ENCODE measurements around the gene LHPP.

The LHPP gene

DNA sequence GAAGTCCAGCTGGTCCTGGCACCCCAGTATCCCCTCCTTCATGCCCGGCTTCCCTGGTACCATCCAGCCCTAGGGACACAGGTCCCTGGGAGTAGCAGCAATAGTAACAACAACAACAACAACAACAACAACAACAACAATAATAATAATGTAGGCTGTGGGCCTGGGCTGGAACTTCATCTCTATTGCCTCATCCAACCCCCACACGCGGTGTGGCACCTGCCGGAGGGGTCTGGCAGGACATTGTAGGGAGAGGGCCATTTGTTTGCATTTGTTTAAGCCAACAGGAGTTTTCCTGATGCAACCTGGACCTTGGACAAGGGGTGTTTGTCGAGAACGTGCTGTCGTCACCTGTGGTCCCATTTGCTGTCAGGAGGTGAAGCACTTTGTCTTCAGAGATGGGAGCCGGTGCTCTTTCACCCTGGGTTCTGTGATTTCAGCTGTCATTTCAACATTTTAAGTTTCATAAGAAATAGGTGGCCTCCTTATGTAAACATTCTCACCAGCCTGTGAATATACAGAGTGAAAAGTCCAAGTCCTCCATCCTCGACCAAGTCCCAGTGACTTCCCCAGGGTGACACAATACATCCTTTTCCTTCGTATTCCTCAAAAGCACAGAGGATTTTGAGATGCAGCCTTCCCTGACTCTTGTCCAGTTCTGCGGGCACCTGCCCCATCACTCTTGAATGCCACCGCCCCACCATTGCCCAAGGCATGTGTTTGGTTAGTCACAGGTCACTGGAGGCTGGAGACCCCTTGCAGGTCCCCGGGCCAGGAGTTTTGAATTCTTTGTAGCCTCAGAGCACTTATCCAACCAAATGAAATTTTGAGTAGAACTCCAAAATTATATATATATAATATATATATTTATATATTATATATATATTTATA lies 9.2 kb downstream of the LHPP start:
- no peak for DNase-seq (ENCODE audit: low read depth in 2 of 2)

DNA sequence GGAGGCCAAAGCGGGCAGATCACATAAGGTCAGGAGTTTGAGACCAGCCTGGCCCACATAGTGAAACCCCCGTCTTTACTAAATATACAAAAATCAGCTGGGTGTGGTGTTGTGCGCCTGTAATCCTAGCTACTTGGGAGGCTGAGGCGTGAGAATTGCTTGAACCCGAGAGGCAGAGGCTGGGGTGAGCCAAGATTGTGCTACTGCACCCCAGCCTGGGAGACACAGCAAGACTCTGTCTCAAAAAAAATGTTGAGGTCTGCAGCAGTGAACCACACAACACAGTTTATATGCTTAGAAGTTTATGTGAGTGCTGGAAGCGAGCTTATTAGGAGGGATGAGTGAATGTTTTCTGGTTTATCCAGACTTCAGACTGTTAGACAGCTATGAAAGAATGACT lies 10.4 kb downstream of the LHPP start:
- DNase-seq (ENCODE audit: low read depth in 2 of 2): no peak

DNA sequence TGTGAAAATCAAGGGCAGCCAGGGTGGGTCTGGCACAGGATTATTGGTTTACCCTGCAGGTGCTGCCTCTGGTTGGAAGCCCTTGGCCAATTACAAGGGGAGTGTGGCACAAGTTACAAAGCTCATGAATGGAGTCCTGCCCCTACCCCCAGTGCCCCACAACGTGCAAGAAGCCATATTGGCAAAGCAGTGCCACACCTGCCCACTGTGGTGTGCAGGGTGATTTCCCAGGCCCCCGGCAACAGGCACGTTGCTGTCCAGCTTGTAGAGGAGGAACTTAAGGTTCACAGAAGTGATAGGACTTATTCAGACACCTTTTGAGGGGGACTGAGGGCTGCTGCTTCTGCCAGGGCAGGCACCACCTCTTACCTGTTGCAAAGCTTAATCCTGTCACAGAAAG lies 11.4 kb downstream of the LHPP start:
- no peak for DNase-seq (ENCODE audit: low read depth in 2 of 2)

DNA sequence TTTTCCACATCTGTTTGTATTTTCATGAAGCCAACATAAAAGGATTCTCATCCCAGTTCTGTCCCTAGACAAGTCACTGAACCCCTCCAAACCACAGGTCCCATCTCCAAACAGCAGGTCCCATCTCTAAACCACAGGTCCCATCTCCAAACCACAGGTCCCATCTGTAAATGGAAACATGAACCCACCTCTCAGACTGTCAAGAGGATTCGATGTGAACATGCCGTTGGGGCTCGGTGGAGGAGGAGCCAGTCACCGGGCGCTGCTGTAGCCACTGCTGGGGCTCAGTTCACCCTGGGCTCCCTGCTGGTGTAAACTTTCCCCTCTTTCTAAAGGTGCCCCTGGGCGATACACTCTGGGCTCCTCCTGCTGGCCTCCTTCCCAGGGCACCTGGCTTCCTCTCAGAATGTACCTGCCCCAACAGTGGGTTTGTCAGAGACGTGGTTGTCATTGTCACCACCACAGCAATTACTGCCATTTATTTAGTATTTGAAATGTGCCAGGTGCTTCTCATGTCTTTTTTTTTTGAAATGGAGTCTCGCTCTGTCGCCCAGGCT lies 13.0 kb downstream of the LHPP start:
- DNase-seq (ENCODE audit: low read depth in 2 of 2): no peak

DNA sequence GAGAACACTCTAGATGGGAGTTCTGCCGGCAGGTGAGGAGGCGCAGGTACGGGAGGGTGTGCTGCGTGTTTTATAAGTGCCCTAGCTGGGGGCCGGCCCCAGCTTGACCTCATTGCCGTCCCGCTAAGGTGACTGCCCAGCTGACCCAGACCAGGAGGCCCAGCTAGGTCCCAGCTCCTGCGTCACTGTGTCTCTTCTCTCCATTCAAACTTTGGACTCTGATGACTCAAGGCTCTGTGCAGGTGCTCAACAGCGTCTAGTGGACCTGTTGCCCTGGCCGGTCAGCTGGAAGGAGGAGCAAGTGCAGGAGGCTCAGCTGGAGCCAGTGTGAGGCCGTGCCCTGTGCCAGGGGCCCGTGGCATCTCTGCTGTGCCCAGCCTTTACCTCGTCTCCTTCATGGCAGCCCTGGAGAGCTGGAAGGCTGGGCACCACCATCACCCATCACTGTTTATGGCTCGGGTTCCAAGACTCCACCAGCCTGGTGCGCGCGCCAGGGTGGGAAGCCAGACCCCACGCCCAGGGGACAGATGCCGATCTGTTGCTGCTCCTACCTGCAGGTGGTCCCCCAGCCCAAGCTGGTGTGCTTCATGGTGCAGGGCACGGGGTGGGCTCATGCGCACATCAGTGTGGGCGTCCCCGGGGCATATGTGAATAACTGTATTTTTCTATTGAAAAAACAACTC lies 14.6 kb downstream of the LHPP start:
- DNase-seq (ENCODE audit: low read depth in 2 of 2): no peak

DNA sequence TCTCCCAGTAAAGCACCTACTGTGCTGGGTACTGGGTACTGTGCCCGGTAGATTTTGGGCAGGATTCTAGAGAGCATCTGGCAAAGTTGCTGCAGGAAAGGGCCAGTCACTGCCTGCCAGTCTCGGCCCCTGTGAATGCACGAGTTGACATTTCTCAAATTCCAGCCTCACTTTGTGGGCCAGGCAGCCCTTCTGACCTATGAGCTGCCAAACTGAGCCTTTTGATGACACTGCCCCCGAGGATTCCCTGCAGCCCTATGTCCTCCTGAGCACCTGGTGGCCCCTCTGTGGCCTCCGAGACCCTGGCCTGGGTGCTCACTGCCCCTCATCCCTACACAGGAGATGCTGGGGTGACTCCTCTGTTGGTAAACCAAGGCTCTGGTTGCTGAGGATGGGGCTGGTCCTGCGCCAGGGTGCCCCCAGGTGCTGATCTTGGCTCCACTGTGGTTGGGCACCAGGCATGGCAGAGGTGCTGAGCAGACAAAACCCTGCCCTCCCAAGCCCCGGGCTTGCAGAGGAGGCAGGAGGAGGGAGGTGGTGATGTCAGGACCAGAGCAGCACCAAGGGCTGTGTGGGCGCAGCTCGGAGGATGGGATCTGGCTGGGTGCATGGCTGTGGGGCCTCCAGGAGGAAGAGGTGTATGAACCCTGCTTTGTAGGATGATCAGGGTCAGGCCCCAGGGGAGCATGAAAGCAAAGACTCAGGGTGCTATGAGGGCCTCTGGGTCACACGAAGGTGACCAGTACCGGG lies 16.2 kb downstream of the LHPP start:
- DNase-seq (ENCODE audit: low read depth in 2 of 2): no peak

DNA sequence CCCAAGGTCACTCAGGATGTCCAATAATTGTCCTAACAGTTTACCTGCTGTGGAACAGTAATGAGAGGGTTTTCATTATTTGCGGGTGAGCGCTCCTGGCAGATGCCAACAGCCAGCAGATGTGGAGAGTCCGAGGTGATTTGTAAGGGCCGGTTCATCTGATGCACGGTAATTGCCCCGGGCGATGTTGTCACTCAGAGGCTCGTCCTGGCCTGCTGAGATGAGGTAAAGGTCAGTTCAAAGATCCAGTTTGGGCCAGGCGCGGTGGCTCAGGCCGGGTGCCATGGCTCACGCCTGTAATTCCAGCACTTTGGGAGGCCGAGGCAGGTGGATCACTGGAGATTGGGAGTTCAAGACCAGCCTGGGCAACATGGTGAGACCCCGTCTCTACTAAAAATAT lies 16.9 kb downstream of the LHPP start:
- no peak for DNase-seq (ENCODE audit: low read depth in 2 of 2)

DNA sequence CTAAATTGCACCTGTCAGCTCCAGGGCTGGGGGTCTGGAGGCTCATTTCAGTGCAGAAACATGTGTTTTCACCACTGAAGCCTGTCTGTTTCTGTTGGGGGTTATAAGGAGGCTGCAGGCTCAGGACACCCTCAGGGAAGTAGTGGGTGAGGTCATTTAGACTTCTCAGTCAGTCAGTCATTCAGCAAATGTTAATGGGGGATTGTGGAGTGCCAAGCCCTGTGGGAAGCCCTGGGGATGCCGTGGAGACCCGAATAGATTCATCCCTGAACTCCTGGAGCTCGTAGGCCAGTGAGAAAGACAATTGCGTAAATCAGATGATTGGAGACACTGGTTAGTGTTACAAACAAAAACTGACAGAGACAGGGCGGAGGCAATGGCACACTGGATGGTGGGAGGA lies 19.2 kb downstream of the LHPP start:
- DNase-seq (ENCODE audit: low read depth in 2 of 2): no peak

DNA sequence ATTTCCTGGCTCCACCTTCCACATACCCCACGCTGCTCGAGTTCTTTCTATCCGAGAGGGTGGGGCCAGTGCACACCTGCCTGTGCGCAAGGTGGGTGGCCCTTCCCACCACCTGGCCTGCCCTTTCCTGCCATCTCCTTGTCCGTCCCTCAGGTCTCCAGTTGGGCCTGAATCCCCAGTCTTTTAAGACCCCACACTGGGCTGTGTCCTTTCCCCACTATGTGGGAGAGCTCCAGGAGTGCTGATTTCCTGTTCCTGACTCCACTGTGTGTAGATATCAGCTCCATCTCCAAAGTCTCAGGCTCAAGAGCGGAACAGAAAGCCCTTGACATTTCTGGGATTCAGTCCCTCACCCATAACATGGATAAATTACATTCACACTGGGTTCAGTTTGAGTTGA lies 20.1 kb downstream of the LHPP start:
- DNase-seq (ENCODE audit: low read depth in 2 of 2): no peak

DNA sequence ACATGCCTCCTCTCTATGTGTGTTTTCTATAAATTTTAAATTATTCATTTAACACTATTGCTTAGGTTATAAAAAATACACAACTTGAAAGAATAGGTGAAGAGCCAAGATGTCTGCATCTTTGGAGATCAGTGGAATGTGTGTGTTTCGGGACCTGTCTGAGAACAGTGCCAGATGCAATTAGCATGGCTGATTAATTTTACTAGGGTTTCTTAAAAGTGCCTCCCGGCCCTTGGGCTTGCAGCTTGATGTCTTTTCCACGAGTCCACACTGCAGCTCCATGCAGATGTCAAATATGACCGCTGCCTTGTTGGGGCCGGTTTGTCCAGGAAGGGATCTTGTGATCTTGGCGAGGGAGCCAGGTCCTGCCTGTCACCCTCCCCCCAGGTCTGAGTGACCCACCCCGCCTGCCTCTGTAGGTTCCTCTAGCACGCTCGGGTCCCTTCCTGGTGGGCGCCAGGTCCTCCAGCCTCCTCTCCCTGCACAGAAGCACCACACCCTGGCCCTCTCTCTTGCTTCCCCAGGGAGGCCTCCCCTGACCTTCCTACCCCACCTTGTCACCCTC lies 20.7 kb downstream of the LHPP start:
- no peak for DNase-seq (ENCODE audit: low read depth in 2 of 2)

DNA sequence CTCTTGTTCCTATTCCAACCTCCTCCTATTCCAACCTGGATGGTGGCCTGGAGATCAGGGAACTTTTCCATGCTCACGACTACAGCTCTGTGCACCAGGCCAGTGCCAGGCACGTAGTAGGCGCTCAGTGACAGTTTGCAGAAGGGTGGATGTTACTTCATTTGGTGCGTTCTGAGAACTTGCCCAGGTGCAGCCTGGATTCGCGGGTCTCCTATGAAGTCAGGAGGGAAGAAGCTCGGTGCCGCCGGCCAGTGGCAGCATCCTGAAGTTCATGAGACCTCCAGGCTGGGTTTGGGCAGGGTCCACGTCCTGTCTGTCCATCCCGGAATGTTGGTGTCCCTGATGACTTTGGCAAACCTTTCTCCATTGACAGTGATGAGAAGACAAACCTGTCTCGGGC lies 21.3 kb downstream of the LHPP start:
- no peak for DNase-seq (ENCODE audit: low read depth in 2 of 2)

DNA sequence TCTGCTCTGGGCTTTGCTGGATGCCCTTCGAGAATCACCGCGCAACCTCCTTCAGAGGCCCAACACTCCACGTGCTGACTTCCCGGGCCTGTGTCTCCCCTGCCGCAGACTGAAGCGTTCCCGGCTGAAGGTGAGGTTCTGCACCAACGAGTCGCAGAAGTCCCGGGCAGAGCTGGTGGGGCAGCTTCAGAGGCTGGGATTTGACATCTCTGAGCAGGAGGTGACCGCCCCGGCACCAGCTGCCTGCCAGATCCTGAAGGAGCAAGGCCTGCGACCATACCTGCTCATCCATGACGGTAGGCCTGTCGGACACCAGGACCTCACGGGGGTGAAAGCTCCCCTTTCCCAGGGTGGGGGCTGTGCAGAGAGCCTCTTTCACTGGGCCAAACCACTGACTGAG lies 22.4 kb downstream of the LHPP start:
- DNase-seq (ENCODE audit: low read depth in 2 of 2): no peak

DNA sequence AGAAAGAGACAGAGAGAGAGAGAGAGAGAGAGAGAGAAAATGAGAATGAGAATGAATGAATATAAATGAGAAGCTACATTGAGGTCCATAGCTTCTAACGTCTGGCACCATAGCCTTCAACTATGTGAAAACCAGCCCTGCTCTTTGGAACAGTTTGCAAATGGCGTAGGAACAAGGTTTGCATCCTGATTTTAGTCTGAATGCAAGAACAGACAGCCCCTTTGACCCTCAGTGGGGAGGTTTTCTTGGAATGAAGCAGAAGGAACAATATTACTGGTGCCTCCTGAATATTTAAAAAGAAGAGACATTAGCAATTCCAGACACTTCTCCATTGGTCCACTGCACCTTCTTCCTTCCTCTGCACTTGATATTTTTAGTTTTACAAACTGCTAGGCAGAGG lies 23.0 kb downstream of the LHPP start:
- DNase-seq (ENCODE audit: low read depth in 2 of 2): no peak

DNA sequence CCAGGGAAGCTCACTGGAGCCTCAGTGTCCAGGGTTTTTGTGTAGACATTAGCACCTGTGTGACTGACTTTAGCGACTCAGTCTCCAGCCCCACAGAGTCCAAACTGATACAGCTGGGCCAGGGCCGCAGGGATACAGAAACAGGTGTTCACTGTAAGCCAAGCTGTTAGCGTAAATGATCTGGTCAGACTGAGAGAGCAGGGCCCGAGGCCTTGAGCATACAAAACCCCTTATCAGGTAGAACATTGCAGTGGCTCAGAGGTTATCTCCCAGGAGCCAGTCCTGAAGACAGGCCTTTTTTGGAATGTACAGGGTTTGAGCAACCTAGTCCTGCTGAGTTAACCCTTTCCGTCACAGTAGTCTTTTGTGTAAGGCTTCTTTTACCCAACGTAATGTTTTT lies 25.0 kb downstream of the LHPP start:
- DNase-seq (ENCODE audit: low read depth in 2 of 2): no peak

DNA sequence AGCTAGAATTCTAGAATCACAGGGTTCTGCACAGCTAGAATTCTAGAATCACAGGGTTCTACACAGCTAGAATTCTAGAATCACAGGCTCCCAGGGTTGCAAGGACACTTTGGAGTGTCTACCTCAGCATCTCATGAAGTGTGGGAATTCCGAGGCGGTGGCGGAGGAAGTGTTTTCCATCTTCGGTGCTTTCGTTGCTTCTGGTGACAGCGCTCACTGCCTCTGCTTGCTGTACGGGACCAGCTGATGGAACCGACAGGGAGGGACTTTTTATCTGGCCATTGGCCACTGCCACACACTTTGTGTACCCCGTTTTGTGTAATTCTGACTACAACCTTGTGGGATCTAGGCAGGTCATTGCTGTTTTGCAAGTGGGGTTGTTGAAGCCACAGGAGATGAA lies 29.5 kb downstream of the LHPP start:
- no peak for DNase-seq (ENCODE audit: low read depth in 2 of 2)

DNA sequence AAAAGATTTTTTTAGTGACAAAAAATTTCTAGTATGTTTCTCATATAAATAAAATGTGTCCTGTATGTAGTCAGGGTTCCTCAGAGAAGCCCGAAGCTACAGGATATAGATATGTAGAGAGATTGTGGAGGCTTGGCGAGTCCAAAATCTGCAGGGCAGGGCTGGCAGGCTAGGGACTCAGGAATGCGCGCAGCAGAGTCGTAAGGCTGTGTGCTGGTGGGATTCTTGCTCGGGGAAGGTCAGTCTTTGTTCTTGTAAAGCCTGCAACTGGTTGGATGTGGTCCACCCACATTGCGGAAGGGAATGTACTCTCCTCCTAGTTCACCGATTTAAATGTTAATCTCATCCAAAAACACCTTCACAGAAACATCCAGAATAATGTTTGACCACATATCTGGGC lies 30.6 kb downstream of the LHPP start:
- DNase-seq (ENCODE audit: low read depth in 2 of 2): no peak

DNA sequence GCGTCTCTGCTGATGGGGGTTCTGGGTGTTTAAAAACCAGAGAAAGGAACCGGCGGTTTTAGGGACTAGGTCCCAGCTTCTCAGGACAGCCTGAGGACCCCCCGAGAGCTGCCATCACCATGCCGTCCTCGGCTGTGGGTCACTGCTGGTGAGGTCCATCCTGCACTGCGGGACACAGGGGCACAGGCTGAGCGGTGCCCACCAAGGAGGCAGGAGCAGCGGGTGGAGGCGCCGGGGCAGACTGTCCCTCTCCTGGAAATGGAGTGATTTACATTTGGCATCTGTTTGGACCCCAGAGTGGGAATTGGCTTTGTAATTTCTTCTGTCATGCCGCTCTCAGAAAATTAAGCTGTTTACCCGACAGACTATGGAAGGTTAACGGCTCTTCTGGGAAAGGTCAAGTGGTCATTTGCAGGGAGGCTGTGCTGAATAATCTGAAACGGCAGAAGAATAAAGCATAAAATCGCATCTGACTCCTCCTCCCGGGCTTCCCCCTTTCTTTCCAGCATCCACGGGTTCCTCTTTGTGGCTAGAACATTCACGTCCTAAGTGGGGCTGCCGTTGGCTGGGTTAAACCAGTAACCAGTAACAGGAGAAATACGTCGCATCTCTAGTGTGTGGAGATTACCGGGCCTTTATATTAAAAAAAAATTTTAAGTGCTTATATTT lies 31.7 kb downstream of the LHPP start:
- DNase-seq (ENCODE audit: low read depth in 2 of 2): no peak

DNA sequence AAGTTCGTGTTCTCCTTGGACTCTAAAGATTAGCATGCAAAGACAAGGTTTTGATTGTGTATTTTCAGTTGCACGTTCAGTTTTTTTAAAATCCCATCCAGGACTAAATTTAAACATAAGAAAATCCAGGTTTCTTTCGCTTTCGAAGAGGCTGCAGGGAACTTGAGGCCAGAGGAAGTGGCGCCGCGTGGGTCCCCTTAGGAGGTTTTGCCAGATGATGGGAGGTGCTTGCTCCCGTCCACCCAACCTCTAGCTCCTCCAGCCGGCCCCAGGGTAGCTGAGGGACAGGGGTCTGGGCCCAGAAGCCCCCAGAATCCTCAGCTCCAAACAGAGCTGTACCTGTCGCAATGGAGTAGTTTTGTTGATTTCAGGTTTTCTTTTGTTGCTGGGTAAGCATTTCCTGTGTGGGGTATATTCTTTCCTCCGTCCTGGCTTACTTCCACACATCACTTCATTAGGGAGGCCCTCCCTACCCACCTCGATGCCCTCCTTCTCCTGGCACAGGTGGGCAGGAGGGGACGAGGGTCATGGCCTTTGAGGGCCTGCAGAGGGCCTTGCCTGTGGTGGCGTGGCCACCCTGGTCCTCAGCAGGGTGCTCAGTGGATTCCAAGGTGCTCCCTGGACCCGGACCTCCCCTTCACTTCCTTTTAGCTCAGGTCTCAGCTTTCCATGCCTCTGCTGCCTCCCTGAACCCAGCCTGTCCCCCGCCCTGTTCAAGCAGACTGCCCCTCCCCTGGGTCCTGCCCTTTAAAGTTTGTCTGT lies 32.6 kb downstream of the LHPP start:
- DNase-seq (ENCODE audit: low read depth in 2 of 2): no peak

DNA sequence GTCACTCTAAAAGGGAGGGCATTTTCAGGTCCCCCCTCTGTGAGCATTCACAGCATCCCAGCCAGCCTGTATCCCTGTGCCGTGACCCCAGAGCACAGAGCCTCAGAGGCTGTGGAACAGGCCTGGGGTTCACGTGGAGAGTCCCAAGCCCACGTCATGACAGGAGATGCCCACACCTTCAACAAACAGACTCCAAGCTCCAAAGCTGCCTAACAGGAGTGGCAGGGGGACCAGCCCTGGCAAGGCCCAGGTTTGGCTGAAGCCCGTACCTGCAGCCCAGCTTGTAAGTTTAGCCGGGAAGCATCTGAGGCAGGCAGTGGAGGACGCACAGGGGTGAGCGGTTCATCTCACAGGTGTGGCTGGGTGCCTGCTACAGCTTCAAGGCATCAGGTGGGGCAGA lies 33.5 kb downstream of the LHPP start:
- DNase-seq (ENCODE audit: low read depth in 2 of 2): no peak

DNA sequence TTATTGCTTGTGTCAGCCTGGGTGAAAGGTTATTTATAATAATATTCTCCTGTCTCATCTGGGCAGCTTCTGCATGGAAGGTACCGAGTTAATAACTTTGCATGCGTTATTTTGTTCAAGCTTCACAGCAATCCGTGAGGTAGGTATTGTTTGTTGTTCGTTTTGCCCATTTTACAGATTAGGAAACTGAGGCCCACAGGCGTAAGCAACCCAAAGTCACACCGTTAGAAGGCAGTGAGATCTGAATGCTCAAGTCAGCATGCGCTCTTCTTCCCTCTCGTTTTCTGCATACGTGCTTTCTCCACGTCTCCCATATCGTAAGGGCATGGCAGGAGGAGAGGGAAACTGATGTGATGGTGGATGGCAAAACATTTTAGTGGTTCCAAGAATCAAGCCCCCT lies 34.1 kb downstream of the LHPP start:
- no peak for DNase-seq (ENCODE audit: low read depth in 2 of 2)

DNA sequence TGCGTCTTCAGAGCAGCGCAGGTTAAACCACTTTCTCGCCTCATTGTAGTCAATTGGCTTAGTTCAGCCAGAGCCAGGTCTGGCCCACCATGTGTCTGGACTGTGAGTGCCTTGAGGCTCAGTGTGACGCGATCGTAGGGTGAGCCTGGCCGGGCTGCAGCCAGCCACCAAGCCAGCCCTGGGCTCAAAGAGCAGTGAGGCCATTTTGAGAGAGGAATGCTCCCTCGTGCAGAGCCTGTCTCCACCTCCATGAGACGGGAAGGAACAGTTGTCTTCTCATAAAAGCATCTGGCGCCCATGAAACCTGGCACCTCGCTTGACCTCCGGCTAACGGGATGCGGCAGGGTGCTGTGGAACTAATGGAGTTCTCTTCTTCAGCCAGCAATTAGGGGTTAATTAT lies 34.5 kb downstream of the LHPP start:
- no peak for DNase-seq (ENCODE audit: low read depth in 2 of 2)

Data from stimulated activated CD4-positive, alpha-beta T cell treated with anti-CD3 and anti-CD28 coated beads, Interleukin-1b, Interleukin-23, amount 100 ng/mL, for 4 hours (primary cell).